HG03342 (cell line): Measurements from ENCODE around the gene CHD6.
A peak's percentile ranks its signal among the peaks of the same experiment; 100 is the strongest.

Source experiments
- ATAC-seq: cut with Tn5 transposase; IDR thresholded peaks from one replicate; pipeline ENCODE4 v1.9.1; 2021; ENCODE audit warnings: mild to moderate bottlenecking, moderate library complexity; ENCODE audit not compliant: unreplicated experiment

The CHD6 gene

DNA sequence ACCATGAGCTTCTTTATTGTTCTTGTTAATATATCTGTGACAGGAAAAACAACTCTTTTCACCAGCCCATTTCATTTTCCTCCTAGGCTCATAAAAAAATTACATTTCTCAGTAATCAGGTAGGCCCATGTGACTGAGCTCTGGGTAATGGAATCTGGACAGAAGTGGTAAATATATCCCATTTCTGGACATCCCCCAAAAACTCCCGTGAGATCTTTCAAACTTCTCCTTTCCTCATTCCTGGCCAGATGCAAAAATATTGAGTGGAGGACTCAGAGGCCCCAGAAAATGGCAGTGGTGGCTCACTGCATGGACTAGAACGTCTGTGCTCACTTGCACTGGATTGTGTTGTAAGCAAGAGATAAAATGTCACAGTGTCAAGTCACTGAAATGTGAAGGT is 3.8 kb upstream of the CHD6 start:
- no peak for ATAC-seq

GRCh38 chr20:41621421-41621820 is 3.2 kb upstream of the CHD6 start:
- no peak for ATAC-seq

- no peak for ATAC-seq
Measured at GRCh38 chr20:41619360-41620100, 1.4 kb upstream of the CHD6 start.

DNA sequence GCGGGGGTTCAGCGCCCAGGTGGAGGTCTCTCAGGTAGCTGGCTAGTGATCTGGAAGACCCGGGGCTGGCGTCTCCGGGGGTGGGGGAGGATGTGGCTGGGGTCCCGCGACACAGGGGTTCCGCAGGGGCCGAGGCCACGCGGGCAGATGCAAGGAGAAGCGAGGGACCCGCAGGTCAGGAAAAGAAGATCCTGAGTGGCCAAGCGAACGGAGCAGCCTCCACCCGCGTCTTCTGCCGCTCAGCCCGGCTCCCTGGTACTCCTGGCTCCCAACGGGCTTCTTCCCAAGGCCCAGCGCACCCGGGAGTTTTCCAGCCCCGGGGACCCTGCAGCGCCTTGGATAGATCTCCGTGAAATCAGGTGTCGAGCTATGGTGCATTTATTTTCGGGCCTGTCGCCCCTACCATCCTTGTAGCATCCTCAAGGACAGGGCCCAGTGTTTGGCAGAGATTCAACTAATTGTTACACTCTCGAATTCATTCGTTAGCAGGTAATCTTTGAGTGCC is 682 bp upstream of the CHD6 start:
- no peak for ATAC-seq

GRCh38 chr20:41617059-41617901 is 897 bp downstream of the CHD6 start:
- ATAC-seq, result peak; percentile 15

DNA sequence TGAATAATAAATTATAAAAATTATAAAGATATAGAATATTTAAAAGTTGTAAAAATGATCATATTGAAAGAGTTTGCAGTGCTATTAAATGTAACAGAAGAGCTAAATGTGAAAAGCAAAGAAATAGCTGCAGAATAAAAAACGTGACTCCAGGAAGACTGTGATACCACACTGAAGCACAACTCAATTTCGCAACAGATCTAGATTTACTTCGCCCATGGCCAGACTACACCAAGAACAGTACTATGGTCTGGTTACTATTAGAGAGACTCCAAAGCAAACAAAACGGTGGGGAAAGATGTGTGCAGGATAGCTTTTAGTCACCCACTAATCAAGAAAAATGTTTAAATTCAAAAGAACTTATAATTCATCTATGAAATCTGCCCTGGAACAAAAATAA is 1.9 kb downstream of the CHD6 start:
- no peak for ATAC-seq

DNA sequence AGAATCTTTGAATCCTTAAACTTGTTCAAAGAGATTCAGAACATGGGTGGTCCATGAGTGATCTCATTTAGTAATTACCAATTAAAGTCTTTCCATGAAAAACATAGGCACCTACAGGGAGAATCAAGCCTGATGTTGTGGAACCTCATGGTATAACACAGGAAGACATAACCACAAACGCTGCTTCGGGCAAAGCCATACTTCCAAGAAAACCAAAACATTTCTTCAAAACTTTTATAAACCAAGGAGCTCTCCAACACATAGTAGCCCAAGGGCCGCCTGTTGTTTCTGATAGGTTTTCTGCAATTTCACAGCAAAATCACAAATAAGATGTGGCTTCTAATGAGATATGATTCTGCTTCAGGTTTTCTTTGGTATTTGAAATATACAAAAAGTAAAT is 2.5 kb downstream of the CHD6 start:
- ATAC-seq, result no peak

DNA sequence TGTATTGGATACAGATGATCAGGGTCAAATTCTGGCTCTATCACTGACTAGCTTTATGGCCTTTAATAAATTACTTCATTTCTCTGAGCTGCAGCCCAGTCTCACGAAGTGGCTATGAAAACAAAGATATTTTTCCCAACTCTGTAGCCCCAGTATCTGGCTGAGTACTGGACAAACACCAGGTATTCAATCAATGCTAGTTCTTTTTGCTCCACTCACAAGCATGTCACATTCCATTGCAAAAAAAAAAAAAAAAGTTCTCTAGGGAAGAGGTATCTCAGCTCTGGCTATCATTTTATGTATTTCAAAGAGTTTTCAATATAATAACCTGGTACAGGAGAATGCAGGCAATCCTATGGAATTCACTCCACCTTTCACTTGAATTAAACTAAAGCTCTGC is 3.1 kb downstream of the CHD6 start:
- ATAC-seq, result no peak

GRCh38 chr20:41613321-41613720 is 4.9 kb downstream of the CHD6 start:
- no peak for ATAC-seq

- ATAC-seq, result no peak
Measured at GRCh38 chr20:41609474-41609873, 8.7 kb downstream of the CHD6 start.

GRCh38 chr20:41608606-41609005 is 9.6 kb downstream of the CHD6 start:
- no peak for ATAC-seq

DNA sequence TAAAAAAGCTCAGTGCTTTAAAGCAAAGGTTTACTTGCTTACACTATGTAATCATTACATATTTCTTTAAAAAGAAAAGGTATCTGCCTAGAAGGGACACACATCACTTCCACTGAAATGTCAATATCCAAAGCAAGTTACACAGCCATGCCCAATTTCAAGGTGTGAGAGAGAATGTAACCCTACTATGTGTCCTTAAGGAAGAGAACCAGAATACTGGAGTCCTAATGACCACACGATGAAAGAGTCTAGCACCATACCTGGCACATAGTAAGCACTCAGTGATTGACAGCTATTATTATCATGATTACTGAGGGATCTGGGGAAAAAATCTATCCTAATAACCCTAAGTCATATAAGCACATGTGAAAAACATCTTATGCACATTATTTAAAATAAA is 10.4 kb downstream of the CHD6 start:
- ATAC-seq, result no peak

DNA sequence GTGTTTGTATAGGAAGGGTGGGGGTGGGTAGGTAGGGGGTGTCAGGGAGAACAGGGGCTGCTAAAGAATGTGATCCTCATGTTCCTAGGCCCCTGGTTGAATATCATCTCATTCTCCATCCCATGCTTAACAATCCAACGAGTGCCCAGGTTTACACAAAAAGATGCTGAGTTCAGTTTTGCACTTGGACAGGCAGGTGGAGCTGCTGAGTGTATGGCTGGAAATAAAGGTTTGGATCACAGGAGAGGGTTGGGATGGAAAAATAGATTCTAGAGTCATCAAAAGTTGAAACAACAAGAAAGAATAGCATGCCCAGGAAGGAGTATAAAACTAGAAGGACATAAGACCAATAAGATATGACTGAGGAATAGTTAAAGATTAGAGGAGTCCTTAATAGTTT is 14.2 kb downstream of the CHD6 start:
- ATAC-seq, result no peak

DNA sequence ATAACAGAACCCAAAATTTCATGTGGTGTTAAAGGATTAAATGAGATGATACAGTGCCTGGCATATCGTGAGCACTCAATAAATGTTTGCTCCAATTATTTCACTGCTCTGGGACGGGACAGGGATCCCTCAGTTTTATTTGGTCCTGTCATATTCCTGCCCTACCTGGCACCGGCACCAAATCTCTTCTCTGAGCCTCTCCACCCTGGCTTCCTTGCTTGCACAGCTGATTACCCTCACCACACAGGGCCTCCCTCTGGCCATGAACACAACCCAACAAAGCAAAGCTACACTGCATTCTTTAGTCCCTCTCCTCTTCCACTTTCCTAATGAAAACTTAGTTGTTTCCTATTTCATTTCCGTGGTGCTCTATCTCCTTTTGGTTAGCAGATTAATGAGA is 16.4 kb downstream of the CHD6 start:
- ATAC-seq, result no peak

GRCh38 chr20:41600926-41601631 is 17.1 kb downstream of the CHD6 start:
- ATAC-seq, result no peak

DNA sequence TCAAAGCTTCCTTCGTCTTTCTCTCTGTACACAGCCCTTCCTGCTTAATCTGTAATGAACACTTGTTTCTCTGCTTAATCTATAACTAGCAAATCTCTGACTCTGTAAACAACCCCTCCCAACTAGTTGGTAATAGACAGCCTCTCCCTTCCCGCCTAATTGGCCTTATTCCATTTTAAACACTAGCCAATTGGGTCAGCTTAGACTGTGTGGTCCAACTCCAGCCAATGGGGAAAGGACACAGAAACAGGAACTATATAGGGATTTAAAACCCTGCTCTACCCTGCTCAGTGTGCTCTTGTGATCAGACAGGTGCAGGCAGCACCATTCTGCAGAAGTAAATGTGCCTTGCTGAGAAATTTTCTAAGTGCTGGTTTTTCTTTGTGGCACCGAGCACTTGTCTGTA is 18.5 kb downstream of the CHD6 start:
- no peak for ATAC-seq

- ATAC-seq, result no peak
Measured at GRCh38 chr20:41598719-41599118, 19.5 kb downstream of the CHD6 start.

GRCh38 chr20:41594514-41595322 is 23.5 kb downstream of the CHD6 start:
- no peak for ATAC-seq

DNA sequence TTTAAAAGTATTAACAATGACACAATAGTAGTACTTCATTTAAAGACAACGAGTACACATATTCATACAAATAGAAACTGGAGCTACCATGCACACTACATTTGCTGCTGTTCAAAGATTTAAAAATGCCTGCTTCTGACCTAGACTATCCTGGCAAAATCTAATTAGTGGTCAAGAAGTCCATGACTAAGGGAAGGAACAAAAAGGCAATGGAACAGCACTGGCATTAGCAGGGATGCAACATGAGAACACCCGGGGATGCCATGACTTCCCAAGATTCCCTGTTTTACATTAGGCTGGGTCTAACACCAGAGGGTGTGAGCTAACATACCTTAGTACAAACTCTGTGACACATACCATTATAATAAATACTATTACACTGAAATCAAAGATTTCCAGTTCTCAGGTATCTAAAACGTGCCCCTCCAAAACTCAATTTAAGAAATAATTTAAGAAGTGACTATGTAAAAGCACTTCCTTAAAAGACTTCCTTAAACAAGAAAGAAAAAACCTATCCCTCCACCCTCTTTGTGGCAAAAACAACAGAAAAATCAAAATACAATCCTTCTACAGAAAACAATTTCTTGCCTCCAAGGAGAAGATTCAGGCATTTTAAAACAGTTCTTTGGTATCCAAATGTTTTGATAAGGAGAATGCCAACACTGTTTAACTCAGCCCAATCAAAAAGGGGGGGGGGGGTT is 25.5 kb downstream of the CHD6 start:
- no peak for ATAC-seq

- ATAC-seq, result no peak
Measured at GRCh38 chr20:41587956-41588355, 30.2 kb downstream of the CHD6 start.
